ENCODE results near the gene ENPP4. TPM values are rescaled to one million over a fixed set of nuclear protein-coding genes. Genes with fewer than 3 reads are reported as not detected.

ENPP4 gene
- total RNA-seq, 1 experiment from 2014 or later = 5.4 TPM

GRCh38 chr6:46174904-46175303, 45.1 kb downstream of the ENPP4 start:
- Histone ChIP-seq H3K4me1 (ENCODE audit: control insufficient read depth, insufficient read depth, low read length) (no peaks in the 10 kb centered on the region; the same call in 1 of the 2 replicates), H3K4me3 (ENCODE audit: low read depth in 2 of 2, low read length in 2 of 2) (no peak overlapping the region), H3K27me3 (ENCODE audit: control insufficient read depth, insufficient read depth, low read length) (peaks cover 7% of the 10 kb centered on the region), H3K27ac (ENCODE audit: low read length) (no peak overlapping the region), H3K9me3 (ENCODE audit: control insufficient read depth, insufficient read depth, low read depth, low read length) (no peaks in the 10 kb centered on the region), H3K36me3 (ENCODE audit: control insufficient read depth, insufficient read depth, low read length) (no peaks in the 10 kb centered on the region; the same call in 1 of the 2 replicates)
- DNase-seq (ENCODE audit: low read depth, low spot score) (no peak), ATAC-seq (no peak)
- in situ Hi-C loops (cut with HindIII; ENCODE audit: low pct_unique_long_range_greater_than_20kb, low sequenced_read_pairs) = no loop called here
- intact Hi-C loops (cut with micrococcal nuclease; ENCODE audit: unreplicated experiment) = no loop called here
- TF ChIP-seq CTCF (IDR thresholded peaks at IDR 0.05) (no peak), REST (IDR thresholded peaks at IDR 0.05; ENCODE audit: insufficient read depth in 1 of 2, low read depth in 2 of 2, low read length in 1 of 2) (no peak), POLR2AphosphoS5 (IDR thresholded peaks at IDR 0.05; ENCODE audit: low read depth, low read length) (no peak), SIN3A (IDR thresholded peaks at IDR 0.05; ENCODE audit: borderline replicate concordance, insufficient read depth, low read depth, low read length) (no peak), TCF7L2 (IDR thresholded peaks at IDR 0.05; ENCODE audit: low read depth, low read length) (no peak)
- ChIA-PET POLR2A (interaction anchor here (0.6 kb wide), 1 partner anchor 21 kb away, joined by 3 read pairs; no protein-coding TSS in a partner anchor), CTCF (no interaction called here)
- BruUV-seq (replicated peaks) = no TSS peak

- no peak for TF ChIP-seq TCF7L2 (IDR thresholded peaks at IDR 0.05; ENCODE audit: low read depth, low read length)
- TF ChIP-seq CTCF (IDR thresholded peaks at IDR 0.05) = no peak
- TF ChIP-seq SIN3A (IDR thresholded peaks at IDR 0.05; ENCODE audit: borderline replicate concordance, insufficient read depth, low read depth, low read length) = no peak
- TF ChIP-seq REST (IDR thresholded peaks at IDR 0.05; ENCODE audit: insufficient read depth in 1 of 2, low read depth in 2 of 2, low read length in 1 of 2) = no peak
- no peak for TF ChIP-seq POLR2AphosphoS5 (IDR thresholded peaks at IDR 0.05; ENCODE audit: low read depth, low read length)
- H3K4me3 ChIP-seq (ENCODE audit: low read depth in 2 of 2, low read length in 2 of 2) = no peak overlapping the region
- H3K27me3 ChIP-seq (ENCODE audit: control insufficient read depth, insufficient read depth, low read length) = peaks cover 6% of the 10 kb centered on the region
- intact Hi-C loops (cut with micrococcal nuclease; ENCODE audit: unreplicated experiment) (no loop called here), in situ Hi-C loops (cut with HindIII; ENCODE audit: low pct_unique_long_range_greater_than_20kb, low sequenced_read_pairs) (no loop called here)
- no peaks in the 10 kb centered on the region for H3K9me3 ChIP-seq (ENCODE audit: control insufficient read depth, insufficient read depth, low read depth, low read length)
- BruUV-seq (replicated peaks) = no TSS peak
- H3K27ac ChIP-seq (ENCODE audit: low read length) = no peak overlapping the region
- no peaks in the 10 kb centered on the region; the same call in 1 of the 2 replicates for H3K4me1 ChIP-seq (ENCODE audit: control insufficient read depth, insufficient read depth, low read length)
- ATAC-seq = no peak
- CTCF ChIA-PET = no interaction called here
- no peaks in the 10 kb centered on the region; the same call in 1 of the 2 replicates for H3K36me3 ChIP-seq (ENCODE audit: control insufficient read depth, insufficient read depth, low read length)
- DNase-seq (ENCODE audit: low read depth, low spot score) = no peak
- POLR2A ChIA-PET = interaction anchor here (0.6 kb wide), 1 partner anchor 21 kb away, joined by 3 read pairs; no protein-coding TSS in a partner anchor
Observed at GRCh38 chr6:46175446-46175845, 45.7 kb downstream of the ENPP4 start.

Measured in Panc1 (cell line).